AG10803 (cell line): ENCODE measurements around the gene SHC4.
A peak's percentile ranks its signal among the peaks of the same experiment; 100 is the strongest.

Experiments
- DNase-seq: peaks from one replicate; pipeline ENCODE4 v3.0.0; 2010; ENCODE audit warnings: low read depth
- H3K4me3 ChIP-seq: 2 replicates; pipeline ENCODE4 v1.5.1; 2011; ENCODE audit warnings: mild to moderate bottlenecking, low read length, control low read depth
- CTCF ChIP-seq: conservative IDR thresholded peaks from 2 replicates; pipeline ENCODE4 v1.5.1; 2011; ENCODE audit warnings: mild to moderate bottlenecking, low read length, control low read depth, inconsistent platforms

The SHC4 gene

GRCh38 chr15:48967336-48967735 lies 3.6 kb upstream of the SHC4 start:
- no peak for TF ChIP-seq CTCF
- H3K4me3 ChIP-seq: no peak overlapping the region
- no peak for DNase-seq

- DNase-seq: peak; percentile 60
- H3K4me3 ChIP-seq: no peak overlapping the region
Measured at GRCh38 chr15:48966595-48967301, 3.0 kb upstream of the SHC4 start.

GRCh38 chr15:48965972-48966371 lies 2.3 kb upstream of the SHC4 start:
- no peak overlapping the region for H3K4me3 ChIP-seq
- peak; percentile 77 for DNase-seq
- peak; percentile 17; the same call in 1 of the 2 replicates for TF ChIP-seq CTCF

More at GRCh38 chr15:48966595-48967301, 3.0 kb upstream of the SHC4 start:
- TF ChIP-seq CTCF: no peak

- no peak overlapping the region for H3K4me3 ChIP-seq
- no peak for DNase-seq
- TF ChIP-seq CTCF: no peak
Measured at GRCh38 chr15:48964898-48965297, 1.2 kb upstream of the SHC4 start.

GRCh38 chr15:48962662-48963523 lies 826 bp downstream of the SHC4 start:
- DNase-seq: peak; percentile 45
- H3K4me3 ChIP-seq: peak overlapping the region; percentile 68

GRCh38 chr15:48955967-48956366 lies 7.8 kb downstream of the SHC4 start:
- no peak overlapping the region for H3K4me3 ChIP-seq
- DNase-seq: no peak
- no peak for TF ChIP-seq CTCF

More at GRCh38 chr15:48962662-48963523, 826 bp downstream of the SHC4 start:
- TF ChIP-seq CTCF: no peak
